Uterus (tissue), 4 donors: ENCODE results near the gene SCUBE3. TPM values are rescaled to one million over a fixed set of nuclear protein-coding genes. Genes with fewer than 3 reads are reported as not detected.

Experiments
- DNase-seq, 2 donors: peaks; one replicate each; pipeline ENCODE4 v3.0.0-alpha.2; 2019 to 2020
- H3K27ac ChIP-seq, 2 donors: fragments of 200-600 bp; sonication (generic); 1 replicate in 1 of 2; 2 replicates in 1 of 2; pipeline ENCODE4 v1.5.1; 2016 to 2018
- H3K27me3 ChIP-seq, 2 donors: fragments of 200-600 bp; sonication (generic); one replicate each; pipeline ENCODE4 v1.5.1; 2018 to 2019; ENCODE audit warnings: control low read depth in 1 of 2
- H3K36me3 ChIP-seq, 2 donors: fragments of 200-600 bp; sonication (generic); one replicate each; pipeline ENCODE4 v1.5.1; 2019; ENCODE audit warnings: control low read depth in 1 of 2
- H3K4me1 ChIP-seq, 2 donors: fragments of 200-600 bp; sonication (generic); one replicate each; pipeline ENCODE4 v1.5.1; 2018 to 2019; ENCODE audit warnings: control low read depth in 1 of 2
- H3K4me3 ChIP-seq, 2 donors: fragments of 200-600 bp; sonication (generic); 1 replicate in 1 of 2; 2 replicates in 1 of 2; pipeline ENCODE4 v1.5.1; 2018 to 2019; ENCODE audit warnings: mild to moderate bottlenecking in 1 of 2
- H3K9me3 ChIP-seq, 2 donors: fragments of 200-600 bp; sonication (generic); one replicate each; pipeline ENCODE4 v1.5.1; 2019; ENCODE audit warnings: control low read depth in 1 of 2
- CTCF ChIP-seq, 4 experiments: fragments of 200-600 bp in 2 of 4; fragments of 450-650 bp in 2 of 4; sonication (generic) in 2 of 4; IDR thresholded peaks; one replicate each; pipeline ENCODE4 v1.5.1; 2016 to 2019; ENCODE audit warnings: antibody characterized with exemption in 4 of 4, mild to moderate bottlenecking in 2 of 4, moderate library complexity in 1 of 4
- POLR2A ChIP-seq, 2 donors: fragments of 450-650 bp; IDR thresholded peaks; one replicate each; pipeline ENCODE4 v1.6.1; 2016; ENCODE audit warnings: antibody characterized with exemption in 2 of 2, mild to moderate bottlenecking in 1 of 2, moderate library complexity in 1 of 2
- intact Hi-C: fragments of 100-400 bp; cut with DNase I; formaldehyde crosslinking; loops from one replicate; pipeline ENCODE4 v1.15.1; 2023; ENCODE audit warnings: low total_unique reads
- total RNA-seq, 4 donors: library from RNA; depleted of rRNA in 3 of 4; stranded (reverse); fragments of >200 nt in 3 of 4; gene quantifications; one replicate each; pipeline versions ENCODE4 v1.1.0 to v1.2.4, GENCODE V29; 2014 to 2023
- donor health status: DM: yes; HTN: yes; CAD: no.

Gene SCUBE3
- total RNA-seq, 4 donors from 2014 or later = 0.61 to 3.3 TPM; not detected in 2

DNA sequence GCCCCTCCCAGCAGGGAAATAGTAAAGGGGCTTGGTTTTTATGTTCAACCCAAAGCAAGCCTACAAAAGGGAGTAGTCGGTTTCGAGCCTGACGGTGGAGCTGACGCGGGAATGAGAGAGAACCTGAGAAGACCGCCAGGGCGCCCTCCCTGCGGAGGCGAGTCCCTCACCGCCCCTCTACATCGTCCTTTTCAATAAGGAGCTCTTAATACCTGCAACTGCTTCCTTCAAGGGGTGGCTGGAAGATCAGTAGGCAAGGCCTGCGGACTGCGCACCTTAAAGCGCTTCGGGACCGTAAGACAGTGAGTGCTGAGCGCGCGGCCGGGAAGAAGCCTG is 45.1 kb downstream of the SCUBE3 start:
- H3K9me3 ChIP-seq = no peaks in the 10 kb centered on the region
- no peak for DNase-seq
- no peaks in the 10 kb centered on the region for H3K4me1 ChIP-seq
- no peaks in the 10 kb centered on the region for H3K27me3 ChIP-seq
- intact Hi-C loops = no loop called here
- TF ChIP-seq POLR2A (IDR thresholded peaks at IDR 0.05) (no peak), CTCF (IDR thresholded peaks at IDR 0.05) (peak in 1 of 4 experiments; percentile 10)
- H3K4me3 ChIP-seq = peak overlapping the region; percentile 74 to 86
- H3K36me3 ChIP-seq = no peaks in the 10 kb centered on the region
- H3K27ac ChIP-seq = peak overlapping the region; percentile 96 to 98

DNA sequence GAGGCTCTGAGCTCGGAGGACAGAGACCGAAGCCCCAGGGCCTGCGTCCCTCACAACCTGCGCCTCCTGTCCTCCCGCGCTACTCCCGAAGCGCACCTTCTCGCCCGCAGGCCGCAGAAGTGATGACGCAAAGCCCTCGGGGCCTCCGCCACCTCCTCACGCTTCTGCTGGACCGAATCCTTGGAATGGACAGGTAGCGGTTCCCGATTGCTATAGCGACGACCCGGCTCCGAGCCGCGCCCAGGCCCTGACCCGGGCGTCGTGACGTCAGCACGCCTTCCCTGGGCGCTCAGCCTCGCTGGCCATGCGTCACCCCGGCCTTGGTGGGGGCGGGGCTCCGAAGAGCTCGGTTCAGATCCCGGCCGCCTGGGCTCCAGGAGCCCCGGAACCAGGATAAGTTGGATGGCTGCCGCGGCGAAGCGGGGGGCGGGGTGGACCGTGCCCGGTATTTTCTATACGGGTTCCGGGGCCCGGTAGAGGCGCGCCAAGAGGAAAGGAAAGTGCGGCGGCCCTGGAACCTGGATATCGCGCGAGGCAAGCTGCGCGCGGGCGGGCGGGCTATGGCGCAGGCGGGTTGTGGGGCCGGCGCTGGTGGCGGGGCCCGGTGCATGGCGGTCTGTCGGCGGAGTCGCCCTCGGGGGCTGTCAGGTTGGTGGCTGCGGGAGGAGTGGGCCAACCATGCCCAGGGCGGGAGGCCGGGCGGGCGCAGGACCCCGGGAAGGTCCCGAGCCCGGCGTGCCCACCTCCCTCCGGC is 45.6 kb downstream of the SCUBE3 start, which contains the start of gene ZNF76:
Gene ZNF76, plus strand, starts transcription at position 542 of the 754 bp plus-strand sequence. CDS start 21,417 bp downstream, outside the sequence.
- Histone ChIP-seq H3K27me3 (no peaks in the 10 kb centered on the region), H3K9me3 (no peaks in the 10 kb centered on the region), H3K27ac (peak within 1 kb of the TSS; percentile 96 to 98), H3K36me3 (no peaks in the 10 kb centered on the region), H3K4me3 (peak within 1 kb of the TSS; percentile 74 to 86), H3K4me1 (no peaks in the 10 kb centered on the region)
- peak; percentile 69 to 73 for TF ChIP-seq POLR2A (IDR thresholded peaks at IDR 0.05)
- peak in 2 of 4 experiments; percentile 67 to 78 for TF ChIP-seq CTCF (IDR thresholded peaks at IDR 0.05)
- peak; percentile 96 to 98 for DNase-seq
- intact Hi-C loops = no loop called here

DNA sequence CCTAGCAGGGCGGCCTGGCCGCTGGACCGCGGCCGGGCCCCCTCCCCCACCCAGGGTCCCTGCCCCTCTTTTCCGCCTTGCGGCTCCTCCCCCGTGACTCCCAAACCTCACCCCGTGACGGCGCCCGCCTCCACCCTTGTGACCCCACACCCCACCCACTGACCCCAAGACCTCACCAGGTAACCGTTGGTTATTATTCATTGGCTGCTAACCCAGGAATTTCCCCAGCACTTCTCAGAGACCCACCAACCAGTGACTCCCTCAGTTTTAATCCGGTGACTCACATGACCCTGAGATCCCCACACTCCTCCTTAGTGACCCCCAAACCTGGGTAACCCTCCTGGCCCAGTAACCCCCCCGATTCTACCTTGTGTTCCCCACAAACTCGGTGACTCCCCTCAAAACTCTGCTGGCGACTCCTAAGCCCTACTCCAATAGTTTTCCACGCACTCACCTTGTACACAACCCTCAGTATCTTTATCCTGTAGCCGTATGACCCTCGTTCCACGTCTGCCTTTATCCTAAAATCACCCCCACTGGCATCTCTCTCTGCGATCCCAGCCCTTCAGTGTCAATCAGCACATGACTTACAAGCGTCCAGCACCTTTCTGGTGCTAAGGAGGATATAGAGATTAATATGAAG is 46.3 kb downstream of the SCUBE3 start:
- no peak for TF ChIP-seq CTCF (IDR thresholded peaks at IDR 0.05)
- no peak for TF ChIP-seq POLR2A (IDR thresholded peaks at IDR 0.05)
- no peaks in the 10 kb centered on the region for H3K27me3 ChIP-seq

DNA sequence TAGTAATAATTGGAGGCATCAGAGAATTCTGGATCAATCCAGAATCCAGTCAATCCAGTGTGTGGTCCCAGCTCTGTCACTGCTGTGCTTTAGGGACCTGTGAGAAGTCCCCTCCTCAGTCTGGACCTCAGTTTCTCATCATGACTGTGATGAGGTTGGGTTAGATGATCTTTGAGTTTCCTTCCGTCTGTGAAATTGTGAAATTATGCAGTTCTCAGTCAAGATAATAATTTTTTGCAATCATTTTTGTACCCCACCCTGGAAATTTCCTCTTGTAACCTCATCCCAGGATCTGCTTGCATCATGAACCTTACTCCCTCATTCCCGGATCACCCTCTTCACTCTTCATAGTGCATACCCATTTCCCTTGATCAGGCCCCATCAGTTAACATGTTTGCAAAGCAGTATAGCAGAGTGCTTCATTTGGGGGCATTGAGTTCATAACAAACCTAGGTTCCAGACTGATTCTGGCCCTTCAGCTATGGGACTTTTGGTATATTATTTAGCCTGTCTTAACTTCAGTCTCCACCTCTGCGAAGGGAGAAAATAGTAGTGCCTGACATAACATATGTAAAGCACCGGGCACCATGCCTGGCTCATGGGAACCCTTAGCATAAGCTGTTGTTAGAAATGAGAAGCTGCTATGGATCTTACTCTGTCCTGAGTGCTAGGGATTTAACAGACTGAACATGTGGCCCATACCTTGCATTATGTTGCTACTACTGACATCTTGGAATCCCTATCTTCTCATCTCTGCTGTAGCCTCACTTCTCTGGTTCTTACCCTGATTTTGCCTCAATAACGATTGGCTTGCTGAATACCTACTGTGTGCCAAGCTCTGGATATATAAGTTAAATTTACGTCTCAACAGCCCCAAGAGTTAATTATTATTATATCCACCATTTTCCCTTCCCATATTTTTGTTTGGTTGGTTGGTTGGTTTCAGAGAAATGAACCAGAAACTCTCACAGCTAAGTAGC is 47.1 kb downstream of the SCUBE3 start:
- Histone ChIP-seq H3K36me3 (no peaks in the 10 kb centered on the region), H3K27ac (peak overlapping the region; percentile 96 to 98), H3K4me1 (no peaks in the 10 kb centered on the region), H3K4me3 (peak overlapping the region; percentile 74 to 86), H3K27me3 (no peaks in the 10 kb centered on the region), H3K9me3 (no peaks in the 10 kb centered on the region)
- intact Hi-C loops = no loop called here
- no peak for DNase-seq
- no peak for TF ChIP-seq CTCF (IDR thresholded peaks at IDR 0.05)
- no peak for TF ChIP-seq POLR2A (IDR thresholded peaks at IDR 0.05)

More for the DNA sequence above, 46.3 kb downstream of the SCUBE3 start:
- intact Hi-C loops = no loop called here
- H3K4me3 ChIP-seq = peak overlapping the region; percentile 74 to 86
- H3K27ac ChIP-seq = peak overlapping the region; percentile 96 to 98
- no peaks in the 10 kb centered on the region for H3K4me1 ChIP-seq
- no peaks in the 10 kb centered on the region for H3K36me3 ChIP-seq
- H3K9me3 ChIP-seq = no peaks in the 10 kb centered on the region
- peak; percentile 64 to 73 for DNase-seq
